Rectal smooth muscle tissue (tissue), 1 donor: ENCODE data around the gene HS6ST3.
"Not testable (repeated sequence)": the region's sequence is repeated elsewhere in the genome, so short reads cannot be mapped to it uniquely, and the experiment has no call there.

ENCODE experiments used
- H3K27ac ChIP-seq: one replicate; pipeline ENCODE4 v1.7.0; 2013; ENCODE audit warnings: low read depth, low read length, inconsistent platforms
- H3K27me3 ChIP-seq: one replicate; pipeline ENCODE4 v1.7.0; 2013; ENCODE audit warnings: low read length; ENCODE audit not compliant: control insufficient read depth, insufficient read depth
- H3K36me3 ChIP-seq: one replicate; pipeline ENCODE4 v1.7.0; 2013; ENCODE audit warnings: low read length; ENCODE audit not compliant: control insufficient read depth, insufficient read depth
- H3K4me1 ChIP-seq: one replicate; pipeline ENCODE4 v1.7.0; 2013; ENCODE audit warnings: low read length; ENCODE audit not compliant: control insufficient read depth, insufficient read depth
- H3K4me3 ChIP-seq: one replicate; pipeline ENCODE4 v1.7.0; 2013; ENCODE audit warnings: low read length
- H3K9ac ChIP-seq: one replicate; pipeline ENCODE4 v1.7.0; 2013; ENCODE audit warnings: low read length

The HS6ST3 gene

GRCh38 chr13:96751089-96751488, 661.2 kb downstream of the HS6ST3 start:
- no peak overlapping the region for H3K9ac ChIP-seq

GRCh38 chr13:96762876-96763275, 673.0 kb downstream of the HS6ST3 start:
- H3K4me3 ChIP-seq = no peak overlapping the region
- no peaks in the 10 kb centered on the region for H3K36me3 ChIP-seq

More at GRCh38 chr13:96751089-96751488, 661.2 kb downstream of the HS6ST3 start:
- Histone ChIP-seq H3K4me1 (no peaks in the 10 kb centered on the region), H3K27ac (no peak overlapping the region), H3K36me3 (no peaks in the 10 kb centered on the region), H3K27me3 (no peaks in the 10 kb centered on the region), H3K4me3 (no peak overlapping the region)

GRCh38 chr13:96766306-96766705, 676.4 kb downstream of the HS6ST3 start:
- H3K9ac ChIP-seq = no peak overlapping the region
- H3K27ac ChIP-seq = no peak overlapping the region
- H3K4me3 ChIP-seq = no peak overlapping the region
- no peaks in the 10 kb centered on the region for H3K27me3 ChIP-seq
- no peaks in the 10 kb centered on the region for H3K36me3 ChIP-seq
- no peaks in the 10 kb centered on the region for H3K4me1 ChIP-seq

More at GRCh38 chr13:96762876-96763275, 673.0 kb downstream of the HS6ST3 start:
- no peaks in the 10 kb centered on the region for H3K27me3 ChIP-seq
- no peaks in the 10 kb centered on the region for H3K4me1 ChIP-seq
- no peak overlapping the region for H3K27ac ChIP-seq
- H3K9ac ChIP-seq = no peak overlapping the region

GRCh38 chr13:96768524-96768923, 678.6 kb downstream of the HS6ST3 start:
- no peak overlapping the region for H3K4me3 ChIP-seq
- H3K36me3 ChIP-seq = no peaks in the 10 kb centered on the region
- no peak overlapping the region for H3K9ac ChIP-seq
- H3K27ac ChIP-seq = no peak overlapping the region
- H3K4me1 ChIP-seq = no peaks in the 10 kb centered on the region
- H3K27me3 ChIP-seq = no peaks in the 10 kb centered on the region

GRCh38 chr13:96769874-96770273, 680.0 kb downstream of the HS6ST3 start:
- Histone ChIP-seq H3K4me3 (no peak overlapping the region), H3K27ac (no peak overlapping the region), H3K4me1 (no peaks in the 10 kb centered on the region), H3K9ac (no peak overlapping the region), H3K27me3 (no peaks in the 10 kb centered on the region), H3K36me3 (no peaks in the 10 kb centered on the region)

DNA sequence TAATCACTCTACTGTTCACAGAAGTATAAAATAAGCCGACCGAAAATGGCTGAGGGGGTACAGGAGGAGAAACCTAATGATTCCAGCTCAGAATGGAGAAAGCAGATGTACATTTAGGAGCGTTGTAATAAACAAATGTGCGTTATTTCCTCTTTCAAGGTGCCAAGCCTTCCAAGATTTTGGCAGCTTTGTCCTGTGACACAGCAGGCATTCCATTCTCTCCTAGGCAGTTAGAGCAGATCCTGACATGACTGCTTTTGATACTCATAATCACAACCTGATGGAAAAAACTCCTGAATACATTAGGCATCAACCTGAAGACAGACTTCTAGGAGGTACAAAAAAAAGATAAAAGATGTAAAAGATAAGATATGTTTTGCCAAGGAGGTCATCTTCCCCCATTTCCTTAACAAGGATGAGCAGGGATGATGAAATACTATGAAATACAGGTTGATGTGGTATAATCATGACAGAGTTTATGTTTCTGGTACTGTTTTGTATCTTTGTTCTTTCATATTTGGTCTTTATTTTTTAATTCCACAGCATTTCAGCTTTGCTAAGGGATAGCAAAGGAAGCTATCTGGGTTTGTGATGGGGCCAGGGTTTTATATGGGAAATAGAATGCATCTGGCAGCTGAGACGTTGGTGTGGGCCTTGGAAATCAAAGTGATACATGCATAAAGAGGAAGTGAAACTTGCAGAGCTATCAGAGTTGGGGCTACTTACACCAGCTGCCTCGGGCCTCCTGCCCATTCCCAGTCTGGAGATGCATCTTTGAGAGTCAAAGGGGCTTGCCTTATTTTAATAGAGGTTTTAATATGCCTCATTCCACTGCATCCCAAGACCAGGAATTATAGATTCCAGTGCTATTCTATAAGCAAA, 681.8 kb downstream of the HS6ST3 start:
- H3K9ac ChIP-seq = no peak overlapping the region
- H3K36me3 ChIP-seq = no peaks in the 10 kb centered on the region
- no peaks in the 10 kb centered on the region for H3K4me1 ChIP-seq
- no peak overlapping the region for H3K27ac ChIP-seq
- H3K4me3 ChIP-seq = no peak overlapping the region
- no peaks in the 10 kb centered on the region for H3K27me3 ChIP-seq

DNA sequence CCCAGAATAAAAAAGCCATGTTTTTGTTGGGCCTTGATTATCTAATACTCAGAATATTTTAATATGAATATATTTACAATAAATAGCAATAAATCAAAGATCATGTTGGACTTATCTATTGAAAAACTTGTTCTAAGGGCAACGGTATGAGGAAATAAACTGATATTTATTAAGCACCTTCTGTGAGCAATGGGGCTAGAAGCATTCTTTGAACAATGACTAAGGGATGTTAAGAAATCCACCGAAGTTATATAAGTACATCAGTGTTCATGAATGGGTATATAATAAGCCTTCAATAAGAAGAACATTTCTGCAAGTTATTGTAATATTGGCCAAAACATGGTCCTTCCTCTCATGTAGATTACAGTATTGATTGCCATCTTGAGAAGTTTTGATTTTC, 682.5 kb downstream of the HS6ST3 start:
- no peak overlapping the region for H3K4me3 ChIP-seq
- H3K9ac ChIP-seq = no peak overlapping the region
- H3K4me1 ChIP-seq = no peaks in the 10 kb centered on the region
- no peaks in the 10 kb centered on the region for H3K36me3 ChIP-seq
- no peak overlapping the region for H3K27ac ChIP-seq
- H3K27me3 ChIP-seq = no peaks in the 10 kb centered on the region

DNA sequence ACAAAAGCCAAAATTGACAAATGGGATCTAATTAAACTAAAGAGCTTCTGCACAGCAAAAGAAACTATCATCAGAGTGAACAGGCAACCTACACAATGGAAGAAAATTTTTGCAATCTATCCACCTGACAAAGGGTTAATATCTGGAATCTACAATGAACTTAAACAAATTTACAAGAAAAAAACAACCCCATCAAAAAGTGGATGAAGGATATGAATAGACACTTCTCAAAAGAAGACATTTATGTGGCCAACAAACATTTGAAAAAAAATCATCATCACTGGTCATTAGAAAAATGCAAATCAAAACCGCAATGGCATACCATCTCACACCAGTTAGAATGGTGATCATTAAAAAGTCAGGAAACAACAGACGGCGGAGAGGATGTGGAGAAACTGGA, 688.4 kb downstream of the HS6ST3 start:
- not testable (repeated sequence) for H3K4me1 ChIP-seq, H3K27ac ChIP-seq, H3K27me3 ChIP-seq, H3K9ac ChIP-seq, H3K36me3 ChIP-seq, H3K4me3 ChIP-seq

- H3K9ac ChIP-seq = no peak overlapping the region
- H3K36me3 ChIP-seq = no peaks in the 10 kb centered on the region
- no peaks in the 10 kb centered on the region for H3K27me3 ChIP-seq
- no peak overlapping the region for H3K27ac ChIP-seq
- no peak overlapping the region for H3K4me3 ChIP-seq
- H3K4me1 ChIP-seq = no peaks in the 10 kb centered on the region
Observed at GRCh38 chr13:96779691-96780090, 689.8 kb downstream of the HS6ST3 start.

DNA sequence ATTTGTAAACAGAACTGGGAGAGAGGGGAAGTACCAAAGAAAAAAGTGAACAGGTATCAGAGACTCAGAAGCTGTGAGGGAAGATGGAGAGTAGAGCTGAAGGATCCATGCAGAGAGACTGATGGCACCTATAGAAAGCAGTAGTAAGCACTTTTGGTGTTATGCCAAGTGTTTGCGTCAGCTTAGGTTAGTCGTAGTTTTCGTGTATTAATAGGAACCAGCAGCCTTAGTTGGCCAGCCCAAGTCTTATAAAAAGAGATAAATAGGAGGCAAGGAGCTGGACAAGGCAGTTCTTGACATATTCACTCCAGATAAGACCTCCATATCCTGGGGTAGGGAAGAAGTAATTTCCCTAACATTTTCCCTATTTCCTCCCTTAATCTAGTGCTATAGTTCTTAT, 690.2 kb downstream of the HS6ST3 start:
- no peaks in the 10 kb centered on the region for H3K4me1 ChIP-seq
- no peak overlapping the region for H3K9ac ChIP-seq
- no peaks in the 10 kb centered on the region for H3K36me3 ChIP-seq
- no peak overlapping the region for H3K4me3 ChIP-seq
- no peaks in the 10 kb centered on the region for H3K27me3 ChIP-seq
- H3K27ac ChIP-seq = no peak overlapping the region

- Histone ChIP-seq H3K4me3 (no peak overlapping the region), H3K36me3 (no peaks in the 10 kb centered on the region), H3K4me1 (no peaks in the 10 kb centered on the region), H3K9ac (no peak overlapping the region), H3K27me3 (no peaks in the 10 kb centered on the region), H3K27ac (no peak overlapping the region)
Observed at GRCh38 chr13:96781141-96781540, 691.2 kb downstream of the HS6ST3 start.

GRCh38 chr13:96782186-96782585, 692.3 kb downstream of the HS6ST3 start:
- H3K4me3 ChIP-seq = no peak overlapping the region
- no peak overlapping the region for H3K27ac ChIP-seq
- H3K4me1 ChIP-seq = no peaks in the 10 kb centered on the region
- no peaks in the 10 kb centered on the region for H3K27me3 ChIP-seq
- H3K36me3 ChIP-seq = no peaks in the 10 kb centered on the region
- H3K9ac ChIP-seq = no peak overlapping the region

GRCh38 chr13:96783057-96783456, 693.1 kb downstream of the HS6ST3 start:
- H3K27ac ChIP-seq = no peak overlapping the region
- no peaks in the 10 kb centered on the region for H3K27me3 ChIP-seq
- no peak overlapping the region for H3K4me3 ChIP-seq
- no peak overlapping the region for H3K9ac ChIP-seq
- H3K4me1 ChIP-seq = no peaks in the 10 kb centered on the region
- no peaks in the 10 kb centered on the region for H3K36me3 ChIP-seq
